ENCODE results near the gene CD46. TPM values are rescaled to one million over a fixed set of nuclear protein-coding genes. Genes with fewer than 3 reads are reported as not detected.
"Not testable (repeated sequence)": the region's sequence is repeated elsewhere in the genome, so short reads cannot be mapped to it uniquely, and the experiment has no call there.

The CD46 gene
- 86.4 and 123 TPM in 2 replicates for total RNA-seq (2014; rRNA removed; shearing (Covaris generic); ENCODE audit: low replicate concordance)

- DNase-seq: peak; percentile 99
- H3K36me3 ChIP-seq: peaks cover 5% of the 10 kb centered on the region
Observed at GRCh38 chr1:207751790-207752455, at the start of gene CD46. CD46 (plus strand) TSS chr1:207752054; CDS start chr1:207752213, 159 bp downstream.

GRCh38 chr1:207702317-207702716, 49.5 kb upstream of the CD46 start:
- no peak for DNase-seq
- Histone ChIP-seq H3K27me3 (no peaks in the 10 kb centered on the region), H3K4me3 (no peak overlapping the region), H3K9me3 (no peaks in the 10 kb centered on the region), H3K36me3 (no peaks in the 10 kb centered on the region)

More at GRCh38 chr1:207751790-207752455, at the start of gene CD46:
- no peaks in the 10 kb centered on the region for H3K9me3 ChIP-seq
- H3K4me3 ChIP-seq: peak within 1 kb of the TSS; percentile 80
- H3K27me3 ChIP-seq: no peaks in the 10 kb centered on the region

GRCh38 chr1:207703712-207704111, 48.1 kb upstream of the CD46 start:
- Histone ChIP-seq H3K9me3 (no peaks in the 10 kb centered on the region), H3K4me3 (no peak overlapping the region)
- no peak for DNase-seq

GRCh38 chr1:207708004-207708403, 43.9 kb upstream of the CD46 start:
- DNase-seq, H3K27me3 ChIP-seq, H3K4me3 ChIP-seq, H3K9me3 ChIP-seq, H3K36me3 ChIP-seq: not testable (repeated sequence)

More at GRCh38 chr1:207703712-207704111, 48.1 kb upstream of the CD46 start:
- no peaks in the 10 kb centered on the region for H3K36me3 ChIP-seq
- H3K27me3 ChIP-seq: no peaks in the 10 kb centered on the region

GRCh38 chr1:207711285-207711684, 40.6 kb upstream of the CD46 start:
- no peak overlapping the region for H3K4me3 ChIP-seq
- H3K9me3 ChIP-seq: no peaks in the 10 kb centered on the region
- no peaks in the 10 kb centered on the region for H3K36me3 ChIP-seq
- H3K27me3 ChIP-seq: no peaks in the 10 kb centered on the region
- DNase-seq: no peak

- not testable (repeated sequence) for DNase-seq, H3K27me3 ChIP-seq, H3K9me3 ChIP-seq, H3K36me3 ChIP-seq, H3K4me3 ChIP-seq
Observed at GRCh38 chr1:207712701-207713100, 39.2 kb upstream of the CD46 start.

- Histone ChIP-seq H3K9me3 (no peaks in the 10 kb centered on the region), H3K27me3 (no peaks in the 10 kb centered on the region; the same call in 1 of the 2 replicates), H3K36me3 (no peaks in the 10 kb centered on the region), H3K4me3 (no peak overlapping the region)
- peak; percentile 21 for DNase-seq
Observed at GRCh38 chr1:207713529-207713928, 38.3 kb upstream of the CD46 start.

GRCh38 chr1:207719234-207719633, 32.6 kb upstream of the CD46 start:
- Histone ChIP-seq H3K9me3 (peaks cover 3% of the 10 kb centered on the region; the same call in 1 of the 2 replicates), H3K4me3 (no peak overlapping the region), H3K27me3 (no peaks in the 10 kb centered on the region; the same call in 1 of the 2 replicates), H3K36me3 (no peaks in the 10 kb centered on the region)
- DNase-seq: no peak

GRCh38 chr1:207728200-207728858, 23.5 kb upstream of the CD46 start:
- not testable (repeated sequence) for H3K36me3 ChIP-seq, DNase-seq, H3K9me3 ChIP-seq, H3K4me3 ChIP-seq, H3K27me3 ChIP-seq

GRCh38 chr1:207737503-207738157, 14.2 kb upstream of the CD46 start:
- not testable (repeated sequence) for H3K27me3 ChIP-seq, DNase-seq, H3K36me3 ChIP-seq, H3K9me3 ChIP-seq, H3K4me3 ChIP-seq

GRCh38 chr1:207738158-207738659, 13.6 kb upstream of the CD46 start:
- DNase-seq, H3K27me3 ChIP-seq, H3K36me3 ChIP-seq, H3K9me3 ChIP-seq, H3K4me3 ChIP-seq: not testable (repeated sequence)

GRCh38 chr1:207740207-207740606, 11.6 kb upstream of the CD46 start:
- H3K9me3 ChIP-seq: no peaks in the 10 kb centered on the region
- H3K36me3 ChIP-seq: no peaks in the 10 kb centered on the region
- H3K4me3 ChIP-seq: no peak overlapping the region
- DNase-seq: no peak
- H3K27me3 ChIP-seq: no peaks in the 10 kb centered on the region

GRCh38 chr1:207742850-207743555, 8.9 kb upstream of the CD46 start:
- Histone ChIP-seq H3K4me3 (no peak overlapping the region), H3K9me3 (no peaks in the 10 kb centered on the region), H3K36me3 (no peaks in the 10 kb centered on the region), H3K27me3 (no peaks in the 10 kb centered on the region)
- DNase-seq: no peak

GRCh38 chr1:207744000-207744534, 7.8 kb upstream of the CD46 start:
- H3K9me3 ChIP-seq: no peaks in the 10 kb centered on the region
- H3K36me3 ChIP-seq: no peaks in the 10 kb centered on the region
- no peak overlapping the region for H3K4me3 ChIP-seq
- DNase-seq: no peak
- H3K27me3 ChIP-seq: no peaks in the 10 kb centered on the region

- H3K4me3 ChIP-seq: no peak overlapping the region
- DNase-seq: no peak
- no peaks in the 10 kb centered on the region for H3K36me3 ChIP-seq
Observed at GRCh38 chr1:207745285-207745684, 6.6 kb upstream of the CD46 start.

More at GRCh38 chr1:207745285-207745684, 6.6 kb upstream of the CD46 start:
- Histone ChIP-seq H3K9me3 (no peaks in the 10 kb centered on the region), H3K27me3 (no peaks in the 10 kb centered on the region)
